Peyer's patch (tissue), 4 donors: ENCODE measurements around the gene ABHD12B.

Experiments
- CTCF ChIP-seq, 6 experiments: fragments of 450-650 bp in 4 of 6; fragments of 200-600 bp in 2 of 6; sonication (generic) in 1 of 6; IDR thresholded peaks; one replicate each; pipeline ENCODE4 v1.5.1; 2017 to 2019; ENCODE audit warnings: antibody characterized with exemption in 6 of 6, mild to moderate bottlenecking in 3 of 6, moderate library complexity in 1 of 6
- POLR2A ChIP-seq, 2 donors: fragments of 450-650 bp; IDR thresholded peaks; one replicate each; pipeline ENCODE4 v1.5.1; 2017; ENCODE audit warnings: antibody characterized with exemption in 2 of 2, mild to moderate bottlenecking in 2 of 2, moderate library complexity in 2 of 2

DNA sequence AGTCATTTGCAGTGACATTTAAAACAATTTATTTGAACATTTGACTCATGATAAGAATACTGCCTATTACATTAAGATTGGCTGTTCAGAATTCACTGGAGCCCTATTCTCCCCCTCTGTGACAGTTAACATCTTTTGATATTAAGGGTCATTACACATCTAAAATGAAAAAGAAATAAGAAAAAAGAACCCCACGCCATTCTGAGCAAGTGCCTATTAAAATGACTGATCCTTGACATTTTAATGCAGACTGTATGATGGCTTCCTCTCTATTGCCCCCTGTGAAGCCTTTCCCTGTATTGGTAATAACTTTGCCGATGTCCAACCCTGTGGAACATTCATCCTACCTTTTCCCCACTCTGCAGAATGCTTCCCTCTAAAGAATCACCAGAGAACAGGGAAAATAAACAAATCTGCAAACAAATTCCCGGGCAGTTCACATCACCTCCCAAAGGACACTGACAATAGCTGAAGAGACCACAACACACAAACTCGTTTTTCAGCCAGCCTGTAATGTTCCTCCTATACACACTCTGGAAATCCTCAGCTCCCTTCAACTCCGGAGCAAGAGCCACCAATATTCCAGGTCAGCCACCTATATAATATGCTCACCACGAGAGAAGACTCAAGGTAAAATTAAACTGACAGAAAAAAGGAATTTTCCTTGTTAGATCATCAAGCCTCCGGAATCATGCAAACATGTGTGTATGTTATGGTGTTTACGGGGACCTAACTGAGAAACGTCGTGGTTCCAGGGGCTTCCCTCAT, 42.9 kb upstream of the ABHD12B start:
- TF ChIP-seq CTCF (IDR thresholded peaks at IDR 0.05) (no peak), POLR2A (IDR thresholded peaks at IDR 0.05) (no peak)
